HG03432 (cell line): ENCODE data around the gene A3GALT2.

Source experiments
- ATAC-seq: cut with Tn5 transposase; IDR thresholded peaks from one replicate; pipeline ENCODE4 v1.9.1; 2021; ENCODE audit warnings: mild to moderate bottlenecking, moderate library complexity; ENCODE audit not compliant: unreplicated experiment

The A3GALT2 gene

GRCh38 chr1:33274446-33274845 is 46.5 kb downstream of the A3GALT2 start:
- no peak for ATAC-seq

GRCh38 chr1:33273961-33274371 is 46.9 kb downstream of the A3GALT2 start:
- no peak for ATAC-seq

- ATAC-seq = no peak
These were observed 47.5 kb downstream of the A3GALT2 start for GRCh38 chr1:33273406-33273805.

GRCh38 chr1:33272930-33273329 is 48.0 kb downstream of the A3GALT2 start:
- no peak for ATAC-seq

- ATAC-seq = no peak
These were observed 48.4 kb downstream of the A3GALT2 start for GRCh38 chr1:33272509-33272908.

- ATAC-seq = no peak
These were observed 49.0 kb downstream of the A3GALT2 start for GRCh38 chr1:33271666-33272505.

- ATAC-seq = no peak
These were observed 50.0 kb downstream of the A3GALT2 start for GRCh38 chr1:33270808-33271465.

- ATAC-seq = no peak
These were observed 50.5 kb downstream of the A3GALT2 start for GRCh38 chr1:33270379-33270778.

GRCh38 chr1:33269621-33270020 is 51.3 kb downstream of the A3GALT2 start:
- no peak for ATAC-seq

- ATAC-seq = no peak
These were observed 51.8 kb downstream of the A3GALT2 start for GRCh38 chr1:33268927-33269610.

- no peak for ATAC-seq
These were observed 52.4 kb downstream of the A3GALT2 start for GRCh38 chr1:33268457-33268856.

GRCh38 chr1:33267468-33268205 is 53.3 kb downstream of the A3GALT2 start:
- no peak for ATAC-seq

- ATAC-seq = no peak
These were observed 54.1 kb downstream of the A3GALT2 start for GRCh38 chr1:33266766-33267165.

- no peak for ATAC-seq
These were observed 54.9 kb downstream of the A3GALT2 start for GRCh38 chr1:33265780-33266605.

- no peak for ATAC-seq
These were observed 56.9 kb downstream of the A3GALT2 start for GRCh38 chr1:33263890-33264504.

- no peak for ATAC-seq
These were observed 59.6 kb downstream of the A3GALT2 start for GRCh38 chr1:33261344-33261743.

- ATAC-seq = no peak
These were observed 60.5 kb downstream of the A3GALT2 start for GRCh38 chr1:33260439-33260838.

- ATAC-seq = no peak
These were observed 61.0 kb downstream of the A3GALT2 start for GRCh38 chr1:33259879-33260278.

- no peak for ATAC-seq
These were observed 62.1 kb downstream of the A3GALT2 start for GRCh38 chr1:33258788-33259274.
